ENCODE measurements around the gene CSNK2A1. TPM values are rescaled to one million over a fixed set of nuclear protein-coding genes. Genes with fewer than 3 reads are reported as not detected.

CSNK2A1 gene
- total RNA-seq, 2 donors from 2014 or later = 71.4 to 74.8 TPM

DNA sequence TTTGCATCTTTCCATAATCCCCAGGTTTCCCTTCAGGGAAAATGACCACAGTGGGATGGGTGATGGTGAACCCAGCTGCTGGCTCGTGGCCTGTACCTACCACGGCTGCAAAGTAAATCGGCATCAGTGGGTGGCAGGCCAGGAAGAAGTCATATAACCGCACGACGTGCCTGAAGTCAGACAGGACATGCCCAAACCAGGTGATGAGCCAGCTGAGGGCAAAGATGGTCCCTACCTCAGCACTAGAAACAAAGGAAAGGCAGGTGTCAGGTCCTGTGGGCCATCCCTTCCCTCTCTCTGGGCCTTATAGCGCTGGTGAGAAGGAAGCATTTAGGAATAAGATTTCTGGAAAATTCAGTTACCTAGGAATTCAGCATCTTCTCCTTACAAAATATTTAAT lies 103.4 kb downstream of the CSNK2A1 start:
- intact Hi-C loops (cut with DNase I) = no loop called here
- no peak for DNase-seq (ENCODE audit: low spot score)

- intact Hi-C loops (cut with DNase I) = loop anchor here in 1 of 2 donors (10.0 kb wide), 1 partner anchor 234 kb away; no protein-coding TSS in a partner anchor
- DNase-seq (ENCODE audit: low spot score) = no peak
Measured at GRCh38 chr20:438571-439469, 104.8 kb downstream of the CSNK2A1 start.

DNA sequence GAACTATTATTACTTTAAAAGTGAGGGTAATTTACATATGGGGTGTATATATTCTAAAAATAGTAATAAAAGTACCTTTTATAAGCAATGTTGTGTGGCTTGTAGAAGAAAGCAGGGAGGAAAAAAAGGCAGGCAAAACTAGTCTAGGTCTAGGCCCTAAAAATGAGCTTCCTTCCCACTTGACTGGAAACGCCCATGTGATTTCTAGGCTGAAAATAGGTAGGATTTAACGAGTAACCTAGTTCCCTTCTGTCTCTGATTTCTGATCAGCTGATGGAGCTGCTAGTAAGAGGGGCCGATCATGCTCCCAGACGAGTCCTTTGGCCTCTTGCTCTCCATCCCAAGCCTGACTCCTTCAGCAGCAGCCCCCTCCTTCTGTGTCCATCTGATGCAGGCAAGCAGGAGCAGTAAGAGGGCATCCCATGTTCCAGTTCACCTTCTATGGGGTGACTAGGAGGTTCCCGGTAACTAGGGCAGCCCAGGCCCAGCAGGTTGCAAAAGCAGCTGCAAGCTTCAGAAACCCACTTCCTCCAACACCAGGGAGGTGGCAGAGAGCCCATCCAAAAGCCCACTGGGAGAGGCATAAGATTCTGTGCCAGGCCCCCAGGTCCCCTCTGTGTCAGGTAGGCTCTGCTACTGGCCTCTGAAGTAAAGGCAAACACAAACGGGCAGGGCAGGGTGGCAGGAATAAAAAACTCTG lies 105.7 kb downstream of the CSNK2A1 start:
- intact Hi-C loops (cut with DNase I) = loop anchor here in 1 of 2 donors (10.0 kb wide), 1 partner anchor 233 kb away; no protein-coding TSS in a partner anchor
- DNase-seq (ENCODE audit: low spot score) = no peak

GRCh38 chr20:436476-436875 lies 107.1 kb downstream of the CSNK2A1 start:
- intact Hi-C loops (cut with DNase I) = loop anchor here in 1 of 2 donors (10.0 kb wide), 1 partner anchor 232 kb away; no protein-coding TSS in a partner anchor
- DNase-seq (ENCODE audit: low spot score) = no peak

DNA sequence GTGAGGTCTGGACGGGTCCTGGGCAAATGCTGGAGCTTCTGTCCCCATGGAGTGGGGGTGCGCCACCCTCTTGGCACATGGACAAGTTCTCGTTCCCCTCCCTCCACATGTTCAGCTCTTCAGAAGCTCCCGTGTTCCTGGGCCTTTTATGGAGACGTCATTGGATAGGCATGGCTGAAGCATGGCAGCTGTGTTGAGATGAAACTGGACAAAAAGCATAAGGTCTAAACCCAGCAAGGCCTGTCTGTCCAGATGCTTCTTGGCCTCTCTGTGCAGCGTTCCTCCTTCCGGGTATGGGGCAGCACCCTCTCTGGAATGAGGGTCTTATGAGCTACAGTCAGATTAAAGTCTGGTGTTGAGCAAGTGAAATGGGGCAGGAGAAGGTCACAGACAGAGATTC lies 108.0 kb downstream of the CSNK2A1 start:
- intact Hi-C loops (cut with DNase I) = loop anchor here in 1 of 2 donors (10.0 kb wide), 1 partner anchor 231 kb away; no protein-coding TSS in a partner anchor
- no peak for DNase-seq (ENCODE audit: low spot score)

DNA sequence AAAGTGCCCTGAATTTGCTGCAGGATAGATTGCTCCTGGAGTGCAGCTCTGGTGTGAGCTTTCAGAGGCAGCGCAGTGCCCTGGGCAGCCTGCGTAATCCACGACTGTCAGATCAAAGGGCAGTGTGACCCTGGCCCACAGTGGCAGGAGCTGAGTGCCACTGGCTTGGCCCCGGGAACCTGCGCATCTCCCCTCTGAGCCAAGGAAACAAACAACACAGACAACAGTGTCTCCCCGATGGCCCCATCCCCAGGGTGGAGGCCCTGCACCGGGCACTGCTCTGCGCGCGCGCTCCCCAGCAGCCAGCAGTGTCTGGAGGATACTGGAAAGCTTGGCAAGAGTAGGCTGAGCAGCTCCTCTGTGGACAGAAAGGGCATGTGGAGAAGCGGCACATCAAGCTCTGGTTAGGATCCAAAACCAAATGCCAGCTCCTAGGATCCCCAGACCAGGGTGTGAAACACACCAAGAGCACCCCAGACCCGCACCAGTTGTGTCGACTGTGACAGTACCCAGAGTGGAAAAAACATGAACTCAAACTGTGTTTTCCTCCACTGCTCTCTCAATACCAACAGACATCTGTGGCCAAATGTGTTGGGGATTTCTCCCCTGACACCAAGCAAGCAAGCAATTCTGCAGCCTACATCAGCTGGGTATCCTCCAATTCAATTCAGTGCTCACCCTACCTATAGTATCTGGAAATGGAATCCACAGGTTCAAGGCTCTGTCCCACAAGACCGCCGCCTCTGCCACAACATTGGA lies 108.8 kb downstream of the CSNK2A1 start:
- intact Hi-C loops (cut with DNase I) = loop anchor here in 1 of 2 donors (10.0 kb wide), 1 partner anchor 230 kb away; no protein-coding TSS in a partner anchor
- DNase-seq (ENCODE audit: low spot score) = no peak

DNA sequence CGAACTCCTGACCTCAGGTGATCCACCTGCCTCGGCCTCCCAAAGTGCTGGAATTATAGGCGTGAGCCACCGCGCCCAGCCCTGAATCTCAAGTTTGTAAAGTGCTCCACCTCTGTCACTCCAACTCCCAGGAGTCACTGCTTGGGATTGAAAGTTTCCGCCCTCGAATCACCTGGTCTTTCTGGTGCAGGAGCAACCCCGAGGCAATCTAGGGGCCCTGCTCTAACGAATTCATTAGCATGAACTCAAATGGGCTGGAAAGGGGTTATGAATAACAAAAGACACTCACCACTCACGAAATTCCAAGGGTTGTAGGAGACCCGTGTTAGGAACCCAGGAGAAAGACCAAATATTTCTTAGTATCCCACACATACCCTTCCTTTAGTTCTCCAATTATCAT lies 109.4 kb downstream of the CSNK2A1 start:
- no peak for DNase-seq (ENCODE audit: low spot score)
- intact Hi-C loops (cut with DNase I) = loop anchor here in 1 of 2 donors (10.0 kb wide), 1 partner anchor 229 kb away; no protein-coding TSS in a partner anchor

- intact Hi-C loops (cut with DNase I) = loop anchor here in 1 of 2 donors (10.0 kb wide), 1 partner anchor 229 kb away; no protein-coding TSS in a partner anchor
- DNase-seq (ENCODE audit: low spot score) = no peak
Measured at GRCh38 chr20:433300-433975, 110.2 kb downstream of the CSNK2A1 start.

- intact Hi-C loops (cut with DNase I) = loop anchor here in 1 of 2 donors (10.0 kb wide), 1 partner anchor 228 kb away; no protein-coding TSS in a partner anchor
- DNase-seq (ENCODE audit: low spot score) = no peak
Measured at GRCh38 chr20:432677-433299, 110.8 kb downstream of the CSNK2A1 start.

- no peak for DNase-seq (ENCODE audit: low spot score)
- intact Hi-C loops (cut with DNase I) = loop anchor here in 1 of 2 donors (10.0 kb wide), 1 partner anchor 227 kb away; no protein-coding TSS in a partner anchor
Measured at GRCh38 chr20:432208-432607, 111.4 kb downstream of the CSNK2A1 start.

- intact Hi-C loops (cut with DNase I) = loop anchor here in 1 of 2 donors (10.0 kb wide), 1 partner anchor 226 kb away; no protein-coding TSS in a partner anchor
- no peak for DNase-seq (ENCODE audit: low spot score)
Measured at GRCh38 chr20:431012-431904, 112.3 kb downstream of the CSNK2A1 start.

GRCh38 chr20:430091-430999 lies 113.2 kb downstream of the CSNK2A1 start:
- intact Hi-C loops (cut with DNase I) = loop anchor here in 1 of 2 donors (10.0 kb wide), 1 partner anchor 226 kb away; no protein-coding TSS in a partner anchor
- DNase-seq (ENCODE audit: low spot score) = no peak

DNA sequence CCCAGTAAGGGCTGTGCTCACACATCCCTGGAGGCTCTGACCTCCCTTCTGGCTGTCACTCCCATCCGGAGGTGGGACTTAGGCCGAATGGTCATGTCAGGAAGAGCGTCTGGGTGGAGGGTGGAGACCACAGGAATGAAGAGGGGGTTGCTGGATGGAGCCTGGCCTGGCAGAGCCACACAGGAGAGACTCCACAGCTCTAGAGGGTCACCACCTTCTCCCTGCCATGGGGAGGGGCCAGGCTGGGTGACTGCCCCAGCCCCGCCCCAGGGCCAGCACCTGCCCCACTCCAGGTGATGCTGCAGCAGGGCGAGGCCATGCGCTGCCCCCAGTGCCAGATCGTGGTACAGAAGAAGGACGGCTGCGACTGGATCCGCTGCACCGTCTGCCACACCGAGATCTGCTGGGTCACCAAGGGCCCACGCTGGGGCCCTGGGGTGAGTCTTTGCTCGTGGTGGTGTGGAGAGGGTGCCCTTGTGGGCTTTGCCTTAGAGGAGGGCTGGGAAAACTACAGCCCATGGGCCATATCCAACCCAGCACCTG lies 114.9 kb downstream of the CSNK2A1 start:
- intact Hi-C loops (cut with DNase I) = no loop called here
- no peak for DNase-seq (ENCODE audit: low spot score)

- DNase-seq (ENCODE audit: low spot score) = no peak
- intact Hi-C loops (cut with DNase I) = no loop called here
Measured at GRCh38 chr20:427849-428657, 115.5 kb downstream of the CSNK2A1 start.

- intact Hi-C loops (cut with DNase I) = no loop called here
- no peak for DNase-seq (ENCODE audit: low spot score)
Measured at GRCh38 chr20:427401-427800, 116.2 kb downstream of the CSNK2A1 start.

Measured in posterior vena cava (tissue), 2 donors.